SK-MEL-5 (cell line): ENCODE measurements around the gene TMEM88. TPM values are rescaled to one million over a fixed set of nuclear protein-coding genes. Genes with fewer than 3 reads are reported as not detected.
A peak's percentile ranks its signal among the peaks of the same experiment; 100 is the strongest.
"Not testable (repeated sequence)": the region's sequence is repeated elsewhere in the genome, so short reads cannot be mapped to it uniquely, and the experiment has no call there.

Source experiments
- DNase-seq: peaks from one replicate; pipeline ENCODE4 v3.0.0-alpha.2; 2016; ENCODE audit warnings: low read depth, low spot score
- in situ Hi-C: cut with HindIII; loops from 2 replicates; pipeline ENCODE4 v1.10.0; 2016; ENCODE audit warnings: low sequenced_read_pairs, high pct_unique_total_duplicates, low pct_unique_long_range_greater_than_20kb
- total RNA-seq: library from RNA; depleted of rRNA; stranded (reverse); fragments of >200 nt; shearing (Covaris generic); gene quantifications from 2 replicates; pipeline ENCODE4 v1.2.3, GENCODE V29; 2014

Gene TMEM88
- total RNA-seq, 1 experiment from 2014 or later, result 0.18 TPM

GRCh38 chr17:7850701-7851437 is 4.0 kb upstream of the TMEM88 start:
- in situ Hi-C loops, result no loop called here
- DNase-seq, result no peak

- in situ Hi-C loops, result no loop called here
- peak; percentile 90 for DNase-seq
Measured at GRCh38 chr17:7851438-7852261, 3.2 kb upstream of the TMEM88 start.

- DNase-seq, result no peak
- in situ Hi-C loops, result no loop called here
Measured at GRCh38 chr17:7852262-7852670, 2.6 kb upstream of the TMEM88 start.

GRCh38 chr17:7852919-7853690 is 1.8 kb upstream of the TMEM88 start:
- in situ Hi-C loops, result no loop called here
- DNase-seq, result no peak

GRCh38 chr17:7853691-7854038 is 1.2 kb upstream of the TMEM88 start:
- in situ Hi-C loops, result no loop called here
- DNase-seq, result no peak

GRCh38 chr17:7854078-7854777 is 638 bp upstream of the TMEM88 start:
- in situ Hi-C loops, result no loop called here
- no peak for DNase-seq

GRCh38 chr17:7855660-7856010 is 769 bp downstream of the TMEM88 start:
- in situ Hi-C loops, result no loop called here
- no peak for DNase-seq

- in situ Hi-C loops, result no loop called here
- DNase-seq, result no peak
Measured at GRCh38 chr17:7856011-7856810, 1.3 kb downstream of the TMEM88 start.

- in situ Hi-C loops, result no loop called here
- peak; percentile 100 for DNase-seq
Measured at GRCh38 chr17:7856811-7857712, 2.2 kb downstream of the TMEM88 start, which contains the start of gene NAA38. Gene NAA38 (minus strand): TSS chr17:7857559. CDS start chr17:7857463, 96 bp downstream.

- peak; percentile 94 for DNase-seq
- in situ Hi-C loops, result no loop called here
Measured at GRCh38 chr17:7857713-7858521, 3.1 kb downstream of the TMEM88 start, which contains the start of gene CYB5D1. Gene CYB5D1 (plus strand): TSS chr17:7858003. CDS start chr17:7858135, 132 bp downstream.

GRCh38 chr17:7858522-7858810 is 3.6 kb downstream of the TMEM88 start:
- in situ Hi-C loops, result no loop called here
- peak; percentile 51 for DNase-seq

GRCh38 chr17:7859028-7859427 is 4.2 kb downstream of the TMEM88 start:
- in situ Hi-C loops, result no loop called here
- no peak for DNase-seq

- DNase-seq, result peak; percentile 80
- in situ Hi-C loops, result no loop called here
Measured at GRCh38 chr17:7862692-7863437, 8.0 kb downstream of the TMEM88 start.

GRCh38 chr17:7864384-7864783 is 9.5 kb downstream of the TMEM88 start:
- in situ Hi-C loops, DNase-seq: not testable (repeated sequence)
